GM19043 (cell line): ENCODE measurements around the gene HES5.

Experiments
- ATAC-seq: cut with Tn5 transposase; IDR thresholded peaks from one replicate; pipeline ENCODE4 v1.9.1; 2021; ENCODE audit warnings: low read depth; ENCODE audit not compliant: unreplicated experiment

Gene HES5

GRCh38 chr1:2534687-2535441, 4.8 kb upstream of the HES5 start:
- no peak for ATAC-seq

GRCh38 chr1:2534315-2534686, 4.2 kb upstream of the HES5 start:
- ATAC-seq = no peak

GRCh38 chr1:2533365-2533764, 3.3 kb upstream of the HES5 start:
- no peak for ATAC-seq

- ATAC-seq = no peak
Measured at GRCh38 chr1:2532485-2533160, 2.6 kb upstream of the HES5 start.

- ATAC-seq = no peak
Measured at GRCh38 chr1:2530513-2531361, 674 bp upstream of the HES5 start.

GRCh38 chr1:2528966-2529783, 888 bp downstream of the HES5 start:
- ATAC-seq = no peak

GRCh38 chr1:2528611-2528965, 1.5 kb downstream of the HES5 start:
- no peak for ATAC-seq

- no peak for ATAC-seq
Measured at GRCh38 chr1:2528016-2528415, 2.0 kb downstream of the HES5 start.

- no peak for ATAC-seq
Measured at GRCh38 chr1:2527556-2527860, 2.6 kb downstream of the HES5 start.

GRCh38 chr1:2526824-2527555, 3.1 kb downstream of the HES5 start:
- peak; percentile 27 for ATAC-seq

GRCh38 chr1:2525920-2526823, 3.9 kb downstream of the HES5 start, which contains the start of gene PANK4:
TSS of gene PANK4 (minus strand) at chr1:2526596. CDS start at chr1:2526587, 9 bp downstream.
- peak; percentile 82 for ATAC-seq

GRCh38 chr1:2525572-2525919, 4.5 kb downstream of the HES5 start:
- ATAC-seq = no peak

- ATAC-seq = no peak
Measured at GRCh38 chr1:2523891-2524609, 6.0 kb downstream of the HES5 start.

- ATAC-seq = no peak
Measured at GRCh38 chr1:2523191-2523890, 6.7 kb downstream of the HES5 start.

GRCh38 chr1:2522230-2522629, 7.8 kb downstream of the HES5 start:
- ATAC-seq = no peak

GRCh38 chr1:2520806-2521205, 9.3 kb downstream of the HES5 start:
- ATAC-seq = no peak

GRCh38 chr1:2520206-2520605, 9.9 kb downstream of the HES5 start:
- no peak for ATAC-seq

- ATAC-seq = no peak
Measured at GRCh38 chr1:2519729-2520128, 10.3 kb downstream of the HES5 start.
